Memory B cell (primary cell): ENCODE data around the gene SLC22A12.
A peak's percentile ranks its signal among the peaks of the same experiment; 100 is the strongest.

ENCODE experiments used
- ATAC-seq: fragments of 150-1000 bp; cut with Tn5 transposase; 2 replicates; pipeline ENCODE4 v1.10.0; 2021; ENCODE audit warnings: low read depth, mild to moderate bottlenecking, moderate library complexity
- DNase-seq, 2 donors: peaks; one replicate each; pipeline ENCODE4 v3.0.0; 2022; ENCODE audit warnings: low spot score in 2 of 2
- H3K27ac Mint-ChIP-seq: one replicate; pipeline ENCODE4 v1.8.0; 2022; ENCODE audit warnings: mild to moderate bottlenecking, moderate library complexity, mixed read lengths
- H3K27me3 Mint-ChIP-seq: one replicate; pipeline ENCODE4 v1.8.0; 2022; ENCODE audit warnings: mixed read lengths
- H3K36me3 Mint-ChIP-seq: one replicate; pipeline ENCODE4 v1.8.0; 2022; ENCODE audit warnings: mild to moderate bottlenecking, mixed read lengths
- H3K4me1 Mint-ChIP-seq: one replicate; pipeline ENCODE4 v1.8.0; 2022; ENCODE audit warnings: mixed read lengths
- H3K4me3 Mint-ChIP-seq: one replicate; pipeline ENCODE4 v1.8.0; 2022; ENCODE audit warnings: mild to moderate bottlenecking, moderate library complexity, mixed read lengths
- H3K9me3 Mint-ChIP-seq: one replicate; pipeline ENCODE4 v1.8.0; 2022; ENCODE audit warnings: mixed read lengths

SLC22A12 gene

DNA sequence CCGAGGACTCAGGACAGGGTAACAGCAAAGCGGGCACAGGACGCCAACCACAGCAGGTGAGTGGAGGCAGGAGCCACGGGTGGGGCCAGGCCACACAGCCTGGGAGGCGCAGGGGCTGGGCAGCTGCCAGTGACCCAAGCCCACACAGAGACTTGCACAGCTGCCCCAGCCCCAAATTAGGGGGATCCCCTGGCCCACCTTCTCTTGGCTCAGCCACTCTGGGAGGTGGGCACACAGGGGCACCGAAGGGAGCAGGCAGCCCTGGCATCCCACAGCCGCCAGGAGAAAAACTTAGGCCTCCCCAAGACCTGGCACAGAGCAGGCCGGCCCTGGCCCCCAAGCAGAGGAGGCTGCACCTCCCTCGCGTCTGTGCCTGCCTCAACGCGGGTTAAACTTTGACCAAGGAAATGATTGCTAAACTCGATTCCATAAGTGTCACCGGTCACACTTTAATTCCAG lies at the start of gene SLC22A12:
Gene SLC22A12 (plus strand): TSS at position 458 of the 459 bp plus-strand sequence. CDS start 337 bp downstream, outside the sequence.
- no peak within 1 kb of the TSS for H3K27ac Mint-ChIP-seq
- peaks cover 10% of the 10 kb centered on the region for H3K36me3 Mint-ChIP-seq
- H3K9me3 Mint-ChIP-seq: peaks cover 14% of the 10 kb centered on the region
- no peak for ATAC-seq
- no peaks in the 10 kb centered on the region for H3K4me1 Mint-ChIP-seq
- no peak within 1 kb of the TSS for H3K4me3 Mint-ChIP-seq
- DNase-seq: no peak
- H3K27me3 Mint-ChIP-seq: peaks cover 21% of the 10 kb centered on the region

DNA sequence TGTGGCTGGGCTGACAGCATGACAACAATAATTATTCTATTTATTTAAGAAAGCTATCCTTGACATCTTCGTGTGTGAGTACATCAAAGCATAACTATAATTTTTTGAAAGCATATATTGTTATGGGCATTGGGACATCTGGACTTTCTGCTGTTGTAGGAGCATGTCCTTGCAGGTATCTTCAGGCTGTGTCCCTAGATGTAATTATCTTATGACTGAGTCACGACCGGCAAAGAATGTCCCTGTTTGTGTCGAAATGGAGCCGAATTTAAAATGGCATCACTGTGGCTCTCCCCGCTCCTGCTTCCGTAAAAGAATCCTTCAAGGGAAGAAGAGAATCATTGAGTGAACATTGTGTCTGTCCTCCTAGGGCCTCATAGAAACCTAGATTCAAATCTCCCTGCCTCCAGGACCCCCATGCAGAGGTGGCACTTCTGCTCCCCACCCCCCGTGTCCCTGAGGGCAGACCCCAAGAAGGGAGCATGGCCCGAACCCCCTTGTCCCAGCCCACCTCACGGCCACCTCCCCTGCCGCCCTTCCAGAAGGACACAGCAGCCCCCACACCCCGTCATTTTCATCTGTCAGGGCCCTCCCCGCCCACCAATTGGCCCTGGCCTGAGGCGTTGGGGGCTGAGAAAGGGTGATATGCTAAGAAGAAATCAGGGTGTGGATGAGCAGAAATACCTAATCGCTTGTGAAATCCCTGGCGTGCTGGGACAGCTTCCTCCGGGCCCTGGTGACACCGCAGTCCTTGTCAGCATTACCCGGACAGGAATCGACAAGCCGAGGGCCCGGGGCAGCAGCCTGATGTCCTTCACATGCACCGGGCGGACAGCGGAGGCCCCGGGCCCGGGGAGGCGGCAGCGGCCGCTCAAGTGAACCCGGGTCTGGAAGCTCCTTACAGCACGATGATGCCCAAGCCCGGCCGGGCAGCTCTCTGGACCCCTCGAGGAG lies 48.6 kb upstream of the SLC22A12 start:
- no peak overlapping the region for H3K27ac Mint-ChIP-seq
- H3K27me3 Mint-ChIP-seq: peaks cover 31% of the 10 kb centered on the region
- DNase-seq: no peak
- no peak for ATAC-seq
- H3K4me3 Mint-ChIP-seq: no peak overlapping the region
- no peaks in the 10 kb centered on the region for H3K36me3 Mint-ChIP-seq
- peaks cover 4% of the 10 kb centered on the region for H3K9me3 Mint-ChIP-seq
- peaks cover 5% of the 10 kb centered on the region for H3K4me1 Mint-ChIP-seq

GRCh38 chr11:64543818-64544217 lies 47.2 kb upstream of the SLC22A12 start:
- ATAC-seq: no peak

GRCh38 chr11:64544616-64545296 lies 46.3 kb upstream of the SLC22A12 start:
- H3K27me3 Mint-ChIP-seq: peaks cover 25% of the 10 kb centered on the region
- no peak overlapping the region for H3K4me3 Mint-ChIP-seq
- H3K9me3 Mint-ChIP-seq: peaks cover 4% of the 10 kb centered on the region
- H3K27ac Mint-ChIP-seq: no peak overlapping the region
- H3K36me3 Mint-ChIP-seq: no peaks in the 10 kb centered on the region
- ATAC-seq: no peak
- H3K4me1 Mint-ChIP-seq: no peaks in the 10 kb centered on the region
- no peak for DNase-seq

More at GRCh38 chr11:64543818-64544217, 47.2 kb upstream of the SLC22A12 start:
- DNase-seq: no peak
- Mint-ChIP-seq H3K4me3 (no peak overlapping the region), H3K36me3 (no peaks in the 10 kb centered on the region), H3K27ac (no peak overlapping the region), H3K9me3 (peaks cover 4% of the 10 kb centered on the region), H3K4me1 (no peaks in the 10 kb centered on the region), H3K27me3 (peaks cover 29% of the 10 kb centered on the region)

DNA sequence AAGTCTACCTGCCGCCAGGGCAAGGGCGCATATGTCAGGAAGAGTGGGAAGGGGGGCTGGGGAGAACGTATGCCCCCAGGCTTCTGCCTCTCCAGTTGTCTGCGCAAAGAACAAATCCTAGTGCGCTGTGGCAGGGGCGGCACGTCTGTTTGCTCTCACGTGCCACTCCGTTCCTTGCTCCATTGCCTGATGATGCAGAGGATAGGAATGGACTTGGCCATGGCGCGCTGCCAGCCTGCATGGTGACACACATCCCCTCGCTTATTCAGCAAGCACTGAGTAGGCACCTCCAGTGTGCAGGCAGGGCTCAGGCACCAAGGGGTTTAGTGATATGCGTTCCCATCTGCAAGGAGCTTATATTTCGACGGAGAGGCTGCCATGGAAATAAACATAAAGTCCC lies 45.4 kb upstream of the SLC22A12 start:
- Mint-ChIP-seq H3K9me3 (peaks cover 4% of the 10 kb centered on the region), H3K36me3 (no peaks in the 10 kb centered on the region), H3K27me3 (peaks cover 24% of the 10 kb centered on the region), H3K27ac (no peak overlapping the region), H3K4me3 (no peak overlapping the region), H3K4me1 (no peaks in the 10 kb centered on the region)
- DNase-seq: no peak
- ATAC-seq: no peak

GRCh38 chr11:64546176-64546575 lies 44.8 kb upstream of the SLC22A12 start:
- Mint-ChIP-seq H3K27me3 (peaks cover 21% of the 10 kb centered on the region), H3K27ac (no peak overlapping the region), H3K4me3 (no peak overlapping the region), H3K36me3 (no peaks in the 10 kb centered on the region), H3K4me1 (no peaks in the 10 kb centered on the region), H3K9me3 (peaks cover 4% of the 10 kb centered on the region)
- no peak for DNase-seq
- no peak for ATAC-seq

DNA sequence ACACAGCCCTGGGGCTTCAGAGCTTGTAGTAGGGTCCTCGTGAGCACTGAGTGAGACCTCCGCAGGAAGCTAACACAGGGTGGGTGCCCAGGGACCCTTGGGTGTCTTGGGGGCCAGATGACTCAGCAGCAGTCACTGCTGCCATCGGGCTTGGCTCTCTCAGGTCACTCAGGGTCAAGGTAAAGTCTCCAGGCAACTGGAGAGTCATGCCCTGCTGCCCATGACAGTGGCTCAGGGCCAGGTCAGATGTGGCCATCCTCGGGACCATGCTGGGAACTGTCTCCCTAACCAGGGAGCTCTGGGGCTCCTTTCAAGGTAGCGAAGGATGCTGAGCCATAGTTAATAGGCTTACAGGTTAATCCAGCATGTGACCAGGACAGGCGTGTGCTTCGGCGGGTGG lies 44.4 kb upstream of the SLC22A12 start:
- H3K4me3 Mint-ChIP-seq: no peak overlapping the region
- ATAC-seq (no peak), DNase-seq (no peak)
- H3K27me3 Mint-ChIP-seq: peaks cover 18% of the 10 kb centered on the region
- no peaks in the 10 kb centered on the region for H3K36me3 Mint-ChIP-seq
- peaks cover 4% of the 10 kb centered on the region for H3K9me3 Mint-ChIP-seq
- H3K4me1 Mint-ChIP-seq: no peaks in the 10 kb centered on the region
- no peak overlapping the region for H3K27ac Mint-ChIP-seq

DNA sequence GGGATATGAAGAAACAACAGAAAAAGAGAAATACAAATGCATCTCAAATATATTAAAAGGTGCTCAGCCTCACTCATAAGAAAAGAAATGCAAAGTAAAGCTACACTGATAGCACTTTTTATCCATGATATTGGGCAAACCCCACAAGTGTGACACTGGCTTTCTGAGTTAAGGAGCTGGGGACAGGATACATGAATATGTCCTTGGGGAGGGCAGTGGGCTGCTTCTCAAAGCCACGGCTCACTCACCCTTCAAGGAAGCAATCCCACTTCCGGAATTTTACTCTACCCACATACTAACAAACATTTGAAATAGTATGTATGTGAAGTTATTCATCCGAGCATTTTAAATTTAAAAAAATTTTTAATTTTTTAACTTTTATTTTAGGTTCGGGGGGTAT lies 41.1 kb upstream of the SLC22A12 start:
- Mint-ChIP-seq H3K4me1 (peaks cover 4% of the 10 kb centered on the region), H3K9me3 (peaks cover 2% of the 10 kb centered on the region), H3K4me3 (no peak overlapping the region), H3K27ac (no peak overlapping the region), H3K36me3 (no peaks in the 10 kb centered on the region), H3K27me3 (peaks cover 12% of the 10 kb centered on the region)
- ATAC-seq (no peak), DNase-seq (no peak)

DNA sequence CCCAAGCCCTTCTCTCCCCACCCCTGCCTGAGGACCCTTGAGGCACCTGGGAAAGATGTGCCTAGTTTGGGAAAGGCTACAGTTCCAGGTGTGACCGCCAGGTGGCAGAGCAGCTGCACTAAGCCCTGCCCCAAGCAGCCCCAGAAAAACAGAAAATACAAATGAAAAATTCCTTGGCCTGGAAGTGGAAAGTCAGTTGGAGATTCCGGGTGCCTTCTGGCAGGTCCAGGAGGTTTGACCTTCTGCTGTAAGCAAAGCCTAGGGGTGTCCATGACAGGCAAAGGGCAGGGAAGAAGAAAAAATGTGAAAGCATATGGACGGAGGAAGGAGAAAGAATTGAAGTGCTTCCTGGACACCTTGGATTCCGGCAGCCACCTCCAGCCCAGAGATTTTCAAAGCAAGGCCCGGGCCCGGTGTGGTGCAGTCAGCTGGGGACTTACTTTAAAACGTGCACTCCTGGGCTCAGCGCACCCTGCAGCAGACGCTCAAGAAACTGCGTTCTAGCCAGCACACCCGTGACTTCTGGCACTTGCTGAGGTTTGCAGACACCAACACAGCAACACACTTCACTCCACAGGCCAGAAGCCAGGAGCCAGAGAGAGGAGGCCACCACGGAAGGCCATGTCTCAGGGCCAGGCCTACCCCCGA lies 37.3 kb upstream of the SLC22A12 start:
- ATAC-seq (peak; percentile 55), DNase-seq (peak; percentile 54 to 62)
- Mint-ChIP-seq H3K4me3 (no peak overlapping the region), H3K27me3 (peaks cover 6% of the 10 kb centered on the region), H3K36me3 (no peaks in the 10 kb centered on the region), H3K9me3 (peaks cover 2% of the 10 kb centered on the region), H3K27ac (no peak overlapping the region), H3K4me1 (peaks cover 5% of the 10 kb centered on the region)

- Mint-ChIP-seq H3K36me3 (no peaks in the 10 kb centered on the region), H3K4me3 (no peak overlapping the region), H3K9me3 (peaks cover 2% of the 10 kb centered on the region), H3K4me1 (peaks cover 5% of the 10 kb centered on the region), H3K27ac (no peak overlapping the region), H3K27me3 (peaks cover 20% of the 10 kb centered on the region)
- no peak for DNase-seq
- ATAC-seq: no peak
Observed at GRCh38 chr11:64556044-64556720, 34.8 kb upstream of the SLC22A12 start.

GRCh38 chr11:64556721-64557250 lies 34.2 kb upstream of the SLC22A12 start:
- DNase-seq: no peak
- H3K9me3 Mint-ChIP-seq: peaks cover 2% of the 10 kb centered on the region
- H3K27me3 Mint-ChIP-seq: peaks cover 20% of the 10 kb centered on the region
- H3K36me3 Mint-ChIP-seq: no peaks in the 10 kb centered on the region
- no peak overlapping the region for H3K4me3 Mint-ChIP-seq
- H3K4me1 Mint-ChIP-seq: peaks cover 5% of the 10 kb centered on the region
- no peak overlapping the region for H3K27ac Mint-ChIP-seq
- ATAC-seq: no peak

GRCh38 chr11:64558065-64558745 lies 32.8 kb upstream of the SLC22A12 start:
- Mint-ChIP-seq H3K27me3 (peaks cover 20% of the 10 kb centered on the region), H3K9me3 (no peaks in the 10 kb centered on the region), H3K27ac (no peak overlapping the region), H3K4me3 (no peak overlapping the region), H3K36me3 (no peaks in the 10 kb centered on the region), H3K4me1 (peaks cover 2% of the 10 kb centered on the region)
- no peak for DNase-seq
- ATAC-seq: no peak

DNA sequence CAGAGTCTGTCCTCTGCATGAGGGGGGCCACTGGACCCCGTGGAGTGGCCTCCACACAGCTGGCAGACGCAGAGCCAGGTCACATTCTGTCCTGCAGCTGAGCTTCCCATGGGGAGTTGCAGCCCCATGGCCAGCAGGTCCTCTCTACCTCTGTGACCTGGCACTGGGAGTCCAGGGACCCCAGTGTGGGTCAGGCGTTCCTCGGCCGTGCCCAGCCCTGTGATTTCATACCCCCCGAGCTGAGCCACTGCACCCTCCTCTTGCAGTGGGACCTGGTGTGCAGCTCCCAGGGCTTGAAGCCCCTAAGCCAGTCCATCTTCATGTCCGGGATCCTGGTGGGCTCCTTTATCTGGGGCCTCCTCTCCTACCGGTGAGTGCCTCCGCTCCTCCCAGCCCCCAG lies 32.2 kb upstream of the SLC22A12 start:
- peaks cover 2% of the 10 kb centered on the region for H3K4me1 Mint-ChIP-seq
- no peak for DNase-seq
- no peaks in the 10 kb centered on the region for H3K9me3 Mint-ChIP-seq
- ATAC-seq: no peak
- H3K4me3 Mint-ChIP-seq: no peak overlapping the region
- no peak overlapping the region for H3K27ac Mint-ChIP-seq
- H3K36me3 Mint-ChIP-seq: no peaks in the 10 kb centered on the region
- peaks cover 20% of the 10 kb centered on the region for H3K27me3 Mint-ChIP-seq
